IMR-90 (cell line): ENCODE measurements around the gene GPR27. TPM values are rescaled to one million over a fixed set of nuclear protein-coding genes. Genes with fewer than 3 reads are reported as not detected.

Experiments used
- ATAC-seq: fragments of 200-7000 bp; cut with Tn5 transposase; 2 replicates; pipeline ENCODE4 v1.9.1; 2020; ENCODE audit warnings: low read depth, mild to moderate bottlenecking, moderate library complexity
- BruUV-seq: library from RNA; stranded (reverse); fragments of 400-500 nt; replicated peaks from 2 replicates; lab custom pipeline; 2021; lab: Mats Ljungman, UMichigan
- CTCF ChIA-PET: fragments of 300-600 bp; formaldehyde crosslinking; extraction: SDS; loops from one replicate; lab custom pipeline; 2021; ENCODE audit warnings: antibody characterized with exemption; lab: Yijun Ruan, JAX
- POLR2A ChIA-PET: fragments of 300-600 bp; sonication (Branson Sonifier 250); formaldehyde crosslinking; loops from one replicate; lab custom pipeline; 2022; ENCODE audit warnings: antibody characterized with exemption; ENCODE audit not compliant: unreplicated experiment; lab: Charles Lee
- DNase-seq: peaks from one replicate; pipeline ENCODE4 v3.0.0; 2013
- H2AFZ ChIP-seq: replicated peaks from 2 replicates; pipeline ENCODE3; 2013; ENCODE audit warnings: low read length, mild to moderate bottlenecking; ENCODE audit not compliant: poor library complexity
- H2AK5ac ChIP-seq: 2 replicates; pipeline ENCODE4 v1.6.1; 2013; ENCODE audit warnings: low read depth, low read length, inconsistent platforms
- H2AK9ac ChIP-seq: replicated peaks from 2 replicates; pipeline ENCODE3; 2013; ENCODE audit warnings: mild to moderate bottlenecking, low read depth, low read length, moderate library complexity; ENCODE audit not compliant: poor library complexity
- H2BK120ac ChIP-seq: 2 replicates; pipeline ENCODE4 v1.6.1; 2013; ENCODE audit warnings: low read depth, low read length, inconsistent platforms
- H2BK15ac ChIP-seq: 3 replicates; pipeline ENCODE4 v1.6.1; 2013; ENCODE audit warnings: low read depth, low read length, inconsistent platforms
- H2BK20ac ChIP-seq: 2 replicates; pipeline ENCODE4 v1.6.1; 2013; ENCODE audit warnings: low read depth, mild to moderate bottlenecking, inconsistent platforms, low read length, moderate library complexity
- H2BK5ac ChIP-seq: 2 replicates; pipeline ENCODE4 v1.6.1; 2013; ENCODE audit warnings: mild to moderate bottlenecking, low read depth, low read length, inconsistent platforms; ENCODE audit not compliant: poor library complexity, severe bottlenecking
- H3K14ac ChIP-seq: replicated peaks from 2 replicates; pipeline ENCODE4 v1.6.1; 2013; ENCODE audit warnings: low read depth, low read length, inconsistent platforms
- H3K18ac ChIP-seq: 2 replicates; pipeline ENCODE4 v1.6.1; 2013; ENCODE audit warnings: low read depth, low read length, control low read depth
- H3K23ac ChIP-seq: 2 replicates; pipeline ENCODE4 v1.6.1; 2013; ENCODE audit warnings: low read depth, low read length, inconsistent platforms
- H3K27ac ChIP-seq: 2 replicates; pipeline ENCODE4 v1.5.1; 2013; ENCODE audit warnings: mild to moderate bottlenecking, control low read depth, low read length; ENCODE audit not compliant: insufficient read depth
- H3K27me3 ChIP-seq: 2 replicates; pipeline ENCODE4 v1.6.1; 2013; ENCODE audit warnings: low read length; ENCODE audit not compliant: control insufficient read depth, insufficient read depth
- H3K36me3 ChIP-seq: 2 replicates; pipeline ENCODE4 v1.6.1; 2013; ENCODE audit warnings: low read length, mixed read lengths; ENCODE audit not compliant: control insufficient read depth, insufficient read depth
- H3K4ac ChIP-seq: 2 replicates; pipeline ENCODE4 v1.6.1; 2013; ENCODE audit warnings: low read depth, low read length, inconsistent platforms
- H3K4me1 ChIP-seq: 2 replicates; pipeline ENCODE4 v1.6.1; 2013; ENCODE audit warnings: low read length, mixed read lengths; ENCODE audit not compliant: control insufficient read depth, insufficient read depth
- H3K4me2 ChIP-seq: 2 replicates; pipeline ENCODE4 v1.6.1; 2013; ENCODE audit warnings: low read depth, mild to moderate bottlenecking, control low read depth, low read length, moderate library complexity
- H3K4me3 ChIP-seq: 2 replicates; pipeline ENCODE4 v1.5.1; 2013; ENCODE audit warnings: low read depth, mild to moderate bottlenecking, control low read depth, low read length, moderate library complexity; ENCODE audit not compliant: insufficient read depth
- H3K56ac ChIP-seq: 2 replicates; pipeline ENCODE4 v1.6.1; 2013; ENCODE audit warnings: low read length, inconsistent platforms; ENCODE audit not compliant: insufficient read depth; ENCODE audit errors: extremely low read depth
- H3K79me1 ChIP-seq, 2 experiments: 2 replicates each; pipeline ENCODE4 v1.6.1; 2013; ENCODE audit warnings: low read length in 2 of 2, inconsistent platforms in 1 of 2, low read depth in 1 of 2
- H3K9ac ChIP-seq: 2 replicates; pipeline ENCODE4 v1.6.1; 2013; ENCODE audit warnings: low read depth, low read length, control low read depth
- H3K9me1 ChIP-seq: 2 replicates; pipeline ENCODE4 v1.6.1; 2013; ENCODE audit warnings: low read length, inconsistent platforms; ENCODE audit not compliant: insufficient read depth
- H3K9me3 ChIP-seq: 2 replicates; pipeline ENCODE4 v1.6.1; 2013; ENCODE audit warnings: low read length; ENCODE audit not compliant: control insufficient read depth, insufficient read depth
- H4K20me1 ChIP-seq: 2 replicates; pipeline ENCODE4 v1.6.1; 2013; ENCODE audit warnings: low read length, inconsistent platforms; ENCODE audit not compliant: insufficient read depth
- H4K5ac ChIP-seq: 2 replicates; pipeline ENCODE4 v1.6.1; 2013; ENCODE audit warnings: mild to moderate bottlenecking, low read depth, low read length, control low read depth
- H4K8ac ChIP-seq, 2 experiments: 2 replicates each; pipeline ENCODE4 v1.6.1; 2013; ENCODE audit warnings: low read depth in 2 of 2, low read length in 2 of 2, control low read depth in 1 of 2, inconsistent platforms in 1 of 2
- H4K91ac ChIP-seq: 2 replicates; pipeline ENCODE4 v1.6.1; 2013; ENCODE audit warnings: low read depth, low read length, inconsistent platforms; ENCODE audit not compliant: insufficient read depth
- BHLHE40 ChIP-seq: fragments of 150-350 bp; IDR thresholded peaks from 2 replicates; pipeline ENCODE4 v1.6.1; 2016; ENCODE audit warnings: mild to moderate bottlenecking, low read depth, low read length
- CEBPB ChIP-seq: IDR thresholded peaks from 2 replicates; pipeline ENCODE4 v1.6.1; 2012; ENCODE audit warnings: low read depth, low read length, improper control_type of control experiment
- CHD1 ChIP-seq: IDR thresholded peaks from 2 replicates; pipeline ENCODE4 v1.6.1; 2012; ENCODE audit warnings: low read depth, low read length, improper control_type of control experiment
- CTCF ChIP-seq: conservative IDR thresholded peaks from 2 replicates; pipeline ENCODE4 v1.5.1; 2012; ENCODE audit warnings: mild to moderate bottlenecking, low read depth, low read length, improper control_type of control experiment
- ELK1 ChIP-seq: fragments of 150-350 bp; IDR thresholded peaks from 2 replicates; pipeline ENCODE4 v1.6.1; 2016; ENCODE audit warnings: low read depth, mild to moderate bottlenecking, low read length, moderate library complexity, borderline replicate concordance
- FOS ChIP-seq: fragments of 150-350 bp; IDR thresholded peaks from 2 replicates; pipeline ENCODE4 v1.6.1; 2016; ENCODE audit warnings: low read depth, low read length
- MAFK ChIP-seq: IDR thresholded peaks from 2 replicates; pipeline ENCODE4 v1.6.1; 2012; ENCODE audit warnings: low read depth, low read length, improper control_type of control experiment
- MAZ ChIP-seq: IDR thresholded peaks from 2 replicates; pipeline ENCODE4 v1.6.1; 2012; ENCODE audit warnings: low read depth, mild to moderate bottlenecking, low read length, improper control_type of control experiment, moderate library complexity, borderline replicate concordance
- MXI1 ChIP-seq: IDR thresholded peaks from 2 replicates; pipeline ENCODE4 v1.6.1; 2012; ENCODE audit warnings: low read depth, mild to moderate bottlenecking, low read length, moderate library complexity, borderline replicate concordance
- NFE2L2 ChIP-seq: fragments of 150-350 bp; IDR thresholded peaks from 2 replicates; pipeline ENCODE4 v1.6.1; 2016; ENCODE audit warnings: low read depth, mild to moderate bottlenecking, low read length
- POLR2A ChIP-seq: IDR thresholded peaks from 2 replicates; pipeline ENCODE4 v1.6.1; 2012; ENCODE audit warnings: mild to moderate bottlenecking, low read depth, low read length
- RAD21 ChIP-seq: IDR thresholded peaks from 2 replicates; pipeline ENCODE4 v1.6.1; 2012; ENCODE audit warnings: low read length, improper control_type of control experiment
- RCOR1 ChIP-seq: IDR thresholded peaks from 2 replicates; pipeline ENCODE4 v1.6.1; 2012; ENCODE audit warnings: mild to moderate bottlenecking, low read length, improper control_type of control experiment; ENCODE audit not compliant: insufficient replicate concordance
- RFX5 ChIP-seq: IDR thresholded peaks from 2 replicates; pipeline ENCODE4 v1.8.0; 2012; ENCODE audit warnings: low read depth, mild to moderate bottlenecking, low read length, moderate library complexity
- SMC3 ChIP-seq: fragments of 150-350 bp; IDR thresholded peaks from 2 replicates; pipeline ENCODE4 v1.6.1; 2016; ENCODE audit warnings: low read depth, mild to moderate bottlenecking, antibody characterized with exemption, low read length, moderate library complexity
- USF2 ChIP-seq: fragments of 150-350 bp; IDR thresholded peaks from 2 replicates; pipeline ENCODE4 v1.6.1; 2017; ENCODE audit warnings: mild to moderate bottlenecking, antibody characterized with exemption, low read length, low read depth
- WGBS, 2 experiments: methylation state at CpG; one replicate each; pipeline versions ENCODE4 v1.1.5 to v1.1.7; 2013; ENCODE audit warnings: missing lambda C conversion rate in 2 of 2; ENCODE audit not compliant: insufficient read length in 1 of 2; ENCODE audit errors: extremely low coverage in 2 of 2; 5-methylcytosine and 5-hydroxymethylcytosine counted together
- dilution Hi-C: fragments of 300-500 bp; cut with HindIII; formaldehyde crosslinking; loops from one replicate; pipeline ENCODE4 v1.14.3; 2018; ENCODE audit warnings: low sequenced_read_pairs; ENCODE audit not compliant: unreplicated experiment
- in situ Hi-C: fragments of 300-500 bp; cut with MboI; formaldehyde crosslinking; loops from 3 replicates; pipeline ENCODE4 v1.14.3; 2019; ENCODE audit warnings: low sequenced_read_pairs, inconsistent platforms, mixed read lengths
- intact Hi-C: fragments of 100-400 bp; cut with micrococcal nuclease; formaldehyde crosslinking; loops from 2 replicates; pipeline ENCODE4 v1.10.0; 2022
- polyA plus RNA-seq, 3 experiments: library from polyadenylated mRNA; depleted of rRNA; stranded (reverse); fragments of >200 nt; gene quantifications; 2 replicates each; pipeline ENCODE4 v1.2.3, GENCODE V29; 2012; ENCODE audit warnings: low replicate concordance in 1 of 3
- total RNA-seq: library from RNA; depleted of rRNA; stranded (reverse); fragments of >200 nt; gene quantifications from 2 replicates; pipeline ENCODE4 v1.2.3, GENCODE V29; 2012

The GPR27 gene
- total and polyA plus RNA-seq, 2 of the 4 experiments (the other 2 are of a cell fraction): not detected

GRCh38 chr3:71718072-71718471, 35.6 kb upstream of the GPR27 start:
- in situ Hi-C loops: no loop called here
- Histone ChIP-seq H3K4me2 (no peak overlapping the region), H4K91ac (no peak overlapping the region)

More at GRCh38 chr3:71718072-71718471, 35.6 kb upstream of the GPR27 start:
- POLR2A ChIA-PET: no interaction called here
- Histone ChIP-seq H2BK5ac (no peak overlapping the region), H3K27me3 (peaks cover 49% of the 10 kb centered on the region), H3K9me1 (no peaks in the 10 kb centered on the region), H2AFZ (no peak overlapping the region), H3K27ac (no peak overlapping the region), H3K56ac (no peak overlapping the region), H2BK20ac (no peak overlapping the region), H3K9me3 (no peaks in the 10 kb centered on the region), H3K36me3 (no peaks in the 10 kb centered on the region), H4K8ac (no peak overlapping the region), H3K79me1 (no peaks in the 10 kb centered on the region), H3K4me3 (no peak overlapping the region), H2AK5ac (no peak overlapping the region), H4K20me1 (no peaks in the 10 kb centered on the region; the same call in 1 of the 2 replicates), H3K4me1 (no peaks in the 10 kb centered on the region), H3K18ac (no peak overlapping the region), H2AK9ac (no peak overlapping the region), H2BK15ac (no peak overlapping the region), H3K4ac (no peak overlapping the region), H2BK120ac (no peak overlapping the region), H3K14ac (no peak overlapping the region), H4K5ac (no peak overlapping the region), H3K9ac (no peak overlapping the region), H3K23ac (no peak overlapping the region)
- no CpG with 5 or more reads among the region's 4 CpGs for WGBS, 2 experiments
- intact Hi-C loops (loop anchor here (10.0 kb wide), 1 partner anchor 237 kb away; no protein-coding TSS in a partner anchor), dilution Hi-C loops (no loop called here)
- DNase-seq (no peak), ATAC-seq (no peak)
- TF ChIP-seq MXI1: no peak
- no peak for TF ChIP-seq CHD1
- no peak for TF ChIP-seq MAZ
- no peak for TF ChIP-seq RCOR1
- TF ChIP-seq RFX5: no peak
- TF ChIP-seq ELK1: no peak
- no peak for TF ChIP-seq MAFK
- TF ChIP-seq CTCF: no peak
- TF ChIP-seq USF2: no peak
- TF ChIP-seq FOS: no peak
- no peak for TF ChIP-seq CEBPB
- TF ChIP-seq POLR2A: no peak
- no peak for TF ChIP-seq RAD21
- TF ChIP-seq BHLHE40: no peak
- TF ChIP-seq SMC3: no peak
- TF ChIP-seq NFE2L2: no peak
- no TSS peak for BruUV-seq
- CTCF ChIA-PET: no interaction called here
